ENCODE measurements around the gene MBTD1. TPM values are rescaled to one million over a fixed set of nuclear protein-coding genes. Genes with fewer than 3 reads are reported as not detected.

The MBTD1 gene
- total and polyA plus RNA-seq, 2 experiments from 2014 or later, result 19.1 to 63.9 TPM

DNA sequence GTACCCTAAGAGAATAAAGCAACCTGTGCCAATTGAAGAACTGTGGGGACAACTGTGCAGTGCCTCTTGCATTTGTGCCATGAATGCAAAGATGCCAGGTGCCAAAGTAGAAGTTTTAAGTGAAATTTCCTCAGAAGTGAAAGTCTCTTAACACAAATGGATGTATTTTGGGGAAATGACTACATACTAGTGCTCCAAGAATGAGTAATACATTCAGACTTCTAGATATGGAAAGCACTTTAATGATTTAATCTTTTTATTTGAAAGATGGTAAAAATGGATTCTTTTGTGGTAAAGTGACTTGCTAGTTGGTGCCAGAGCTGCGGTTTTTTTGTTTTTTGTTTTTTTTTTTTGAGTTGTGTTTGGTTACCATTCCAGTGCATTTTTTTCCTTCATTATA, 15.5 kb upstream of the MBTD1 start (continued):
- TF ChIP-seq, protein P1, sequence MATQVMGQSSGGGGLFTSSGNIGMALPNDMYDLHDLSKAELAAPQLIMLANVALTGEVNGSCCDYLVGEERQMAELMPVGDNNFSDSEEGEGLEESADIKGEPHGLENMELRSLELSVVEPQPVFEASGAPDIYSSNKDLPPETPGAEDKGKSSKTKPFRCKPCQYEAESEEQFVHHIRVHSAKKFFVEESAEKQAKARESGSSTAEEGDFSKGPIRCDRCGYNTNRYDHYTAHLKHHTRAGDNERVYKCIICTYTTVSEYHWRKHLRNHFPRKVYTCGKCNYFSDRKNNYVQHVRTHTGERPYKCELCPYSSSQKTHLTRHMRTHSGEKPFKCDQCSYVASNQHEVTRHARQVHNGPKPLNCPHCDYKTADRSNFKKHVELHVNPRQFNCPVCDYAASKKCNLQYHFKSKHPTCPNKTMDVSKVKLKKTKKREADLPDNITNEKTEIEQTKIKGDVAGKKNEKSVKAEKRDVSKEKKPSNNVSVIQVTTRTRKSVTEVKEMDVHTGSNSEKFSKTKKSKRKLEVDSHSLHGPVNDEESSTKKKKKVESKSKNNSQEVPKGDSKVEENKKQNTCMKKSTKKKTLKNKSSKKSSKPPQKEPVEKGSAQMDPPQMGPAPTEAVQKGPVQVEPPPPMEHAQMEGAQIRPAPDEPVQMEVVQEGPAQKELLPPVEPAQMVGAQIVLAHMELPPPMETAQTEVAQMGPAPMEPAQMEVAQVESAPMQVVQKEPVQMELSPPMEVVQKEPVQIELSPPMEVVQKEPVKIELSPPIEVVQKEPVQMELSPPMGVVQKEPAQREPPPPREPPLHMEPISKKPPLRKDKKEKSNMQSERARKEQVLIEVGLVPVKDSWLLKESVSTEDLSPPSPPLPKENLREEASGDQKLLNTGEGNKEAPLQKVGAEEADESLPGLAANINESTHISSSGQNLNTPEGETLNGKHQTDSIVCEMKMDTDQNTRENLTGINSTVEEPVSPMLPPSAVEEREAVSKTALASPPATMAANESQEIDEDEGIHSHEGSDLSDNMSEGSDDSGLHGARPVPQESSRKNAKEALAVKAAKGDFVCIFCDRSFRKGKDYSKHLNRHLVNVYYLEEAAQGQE (IDR thresholded peaks at IDR 0.05; ENCODE audit: unreplicated experiment), result no peak
- TF ChIP-seq POLR2AphosphoS5 (IDR thresholded peaks at IDR 0.05; ENCODE audit: low read depth) (no peak), ZNF114 (CRISPR knock-in tag; IDR thresholded peaks at IDR 0.05) (no peak), EZH2phosphoT487 (IDR thresholded peaks at IDR 0.05; ENCODE audit: unreplicated experiment) (no peak), ZNF331 (CRISPR knock-in tag; IDR thresholded peaks at IDR 0.05; ENCODE audit: low read depth) (no peak), STAT1 (IDR thresholded peaks at IDR 0.05; ENCODE audit: unreplicated experiment) (no peak)
- TF ChIP-seq, protein P2, sequence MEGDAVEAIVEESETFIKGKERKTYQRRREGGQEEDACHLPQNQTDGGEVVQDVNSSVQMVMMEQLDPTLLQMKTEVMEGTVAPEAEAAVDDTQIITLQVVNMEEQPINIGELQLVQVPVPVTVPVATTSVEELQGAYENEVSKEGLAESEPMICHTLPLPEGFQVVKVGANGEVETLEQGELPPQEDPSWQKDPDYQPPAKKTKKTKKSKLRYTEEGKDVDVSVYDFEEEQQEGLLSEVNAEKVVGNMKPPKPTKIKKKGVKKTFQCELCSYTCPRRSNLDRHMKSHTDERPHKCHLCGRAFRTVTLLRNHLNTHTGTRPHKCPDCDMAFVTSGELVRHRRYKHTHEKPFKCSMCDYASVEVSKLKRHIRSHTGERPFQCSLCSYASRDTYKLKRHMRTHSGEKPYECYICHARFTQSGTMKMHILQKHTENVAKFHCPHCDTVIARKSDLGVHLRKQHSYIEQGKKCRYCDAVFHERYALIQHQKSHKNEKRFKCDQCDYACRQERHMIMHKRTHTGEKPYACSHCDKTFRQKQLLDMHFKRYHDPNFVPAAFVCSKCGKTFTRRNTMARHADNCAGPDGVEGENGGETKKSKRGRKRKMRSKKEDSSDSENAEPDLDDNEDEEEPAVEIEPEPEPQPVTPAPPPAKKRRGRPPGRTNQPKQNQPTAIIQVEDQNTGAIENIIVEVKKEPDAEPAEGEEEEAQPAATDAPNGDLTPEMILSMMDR (conservative IDR thresholded peaks at IDR 0.05; ENCODE audit: low read depth in 2 of 2), result no peak
- TF ChIP-seq, protein P3, sequence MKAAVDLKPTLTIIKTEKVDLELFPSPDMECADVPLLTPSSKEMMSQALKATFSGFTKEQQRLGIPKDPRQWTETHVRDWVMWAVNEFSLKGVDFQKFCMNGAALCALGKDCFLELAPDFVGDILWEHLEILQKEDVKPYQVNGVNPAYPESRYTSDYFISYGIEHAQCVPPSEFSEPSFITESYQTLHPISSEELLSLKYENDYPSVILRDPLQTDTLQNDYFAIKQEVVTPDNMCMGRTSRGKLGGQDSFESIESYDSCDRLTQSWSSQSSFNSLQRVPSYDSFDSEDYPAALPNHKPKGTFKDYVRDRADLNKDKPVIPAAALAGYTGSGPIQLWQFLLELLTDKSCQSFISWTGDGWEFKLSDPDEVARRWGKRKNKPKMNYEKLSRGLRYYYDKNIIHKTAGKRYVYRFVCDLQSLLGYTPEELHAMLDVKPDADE (IDR thresholded peaks at IDR 0.05), result no peak

DNA sequence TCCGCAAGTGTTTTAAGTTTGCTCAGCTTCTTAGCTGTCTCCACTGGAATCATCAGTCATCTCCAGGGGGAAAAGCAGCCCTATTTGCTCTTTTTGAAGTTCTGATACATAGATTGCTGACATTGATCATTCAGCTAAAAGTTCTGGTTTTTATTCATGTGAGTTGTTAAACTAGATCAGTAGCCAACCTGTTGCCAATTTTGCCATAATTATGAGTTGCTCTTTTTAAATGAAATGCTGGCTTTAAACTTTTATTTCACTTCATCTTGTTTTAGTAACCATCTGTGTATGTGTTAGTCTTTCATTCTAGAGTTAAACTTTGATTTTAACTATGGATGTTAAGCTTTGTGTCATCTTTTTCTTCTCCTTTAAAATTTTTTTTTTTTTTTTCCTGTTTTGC, 13.0 kb upstream of the MBTD1 start:
- H3K4me1 Mint-ChIP-seq, result no peaks in the 10 kb centered on the region
- H3K79me2 ChIP-seq (replicated peaks; ENCODE audit: insufficient read depth), result peaks cover 63% of the 10 kb centered on the region
- H4K20me1 ChIP-seq (replicated peaks; ENCODE audit: insufficient read depth), result peaks cover 43% of the 10 kb centered on the region; the same call in 1 of the 2 replicates
- DNase-seq (ENCODE audit: low spot score) (no peak), ATAC-seq (no peak)
- H3K27me3 Mint-ChIP-seq (ENCODE audit: insufficient read depth, low read depth, poor library complexity), result no peaks in the 10 kb centered on the region
- no peak overlapping the region for H3K27ac Mint-ChIP-seq
- TF ChIP-seq NANOG (IDR thresholded peaks at IDR 0.05; ENCODE audit: borderline replicate concordance), result no peak
- TF ChIP-seq, protein P4, sequence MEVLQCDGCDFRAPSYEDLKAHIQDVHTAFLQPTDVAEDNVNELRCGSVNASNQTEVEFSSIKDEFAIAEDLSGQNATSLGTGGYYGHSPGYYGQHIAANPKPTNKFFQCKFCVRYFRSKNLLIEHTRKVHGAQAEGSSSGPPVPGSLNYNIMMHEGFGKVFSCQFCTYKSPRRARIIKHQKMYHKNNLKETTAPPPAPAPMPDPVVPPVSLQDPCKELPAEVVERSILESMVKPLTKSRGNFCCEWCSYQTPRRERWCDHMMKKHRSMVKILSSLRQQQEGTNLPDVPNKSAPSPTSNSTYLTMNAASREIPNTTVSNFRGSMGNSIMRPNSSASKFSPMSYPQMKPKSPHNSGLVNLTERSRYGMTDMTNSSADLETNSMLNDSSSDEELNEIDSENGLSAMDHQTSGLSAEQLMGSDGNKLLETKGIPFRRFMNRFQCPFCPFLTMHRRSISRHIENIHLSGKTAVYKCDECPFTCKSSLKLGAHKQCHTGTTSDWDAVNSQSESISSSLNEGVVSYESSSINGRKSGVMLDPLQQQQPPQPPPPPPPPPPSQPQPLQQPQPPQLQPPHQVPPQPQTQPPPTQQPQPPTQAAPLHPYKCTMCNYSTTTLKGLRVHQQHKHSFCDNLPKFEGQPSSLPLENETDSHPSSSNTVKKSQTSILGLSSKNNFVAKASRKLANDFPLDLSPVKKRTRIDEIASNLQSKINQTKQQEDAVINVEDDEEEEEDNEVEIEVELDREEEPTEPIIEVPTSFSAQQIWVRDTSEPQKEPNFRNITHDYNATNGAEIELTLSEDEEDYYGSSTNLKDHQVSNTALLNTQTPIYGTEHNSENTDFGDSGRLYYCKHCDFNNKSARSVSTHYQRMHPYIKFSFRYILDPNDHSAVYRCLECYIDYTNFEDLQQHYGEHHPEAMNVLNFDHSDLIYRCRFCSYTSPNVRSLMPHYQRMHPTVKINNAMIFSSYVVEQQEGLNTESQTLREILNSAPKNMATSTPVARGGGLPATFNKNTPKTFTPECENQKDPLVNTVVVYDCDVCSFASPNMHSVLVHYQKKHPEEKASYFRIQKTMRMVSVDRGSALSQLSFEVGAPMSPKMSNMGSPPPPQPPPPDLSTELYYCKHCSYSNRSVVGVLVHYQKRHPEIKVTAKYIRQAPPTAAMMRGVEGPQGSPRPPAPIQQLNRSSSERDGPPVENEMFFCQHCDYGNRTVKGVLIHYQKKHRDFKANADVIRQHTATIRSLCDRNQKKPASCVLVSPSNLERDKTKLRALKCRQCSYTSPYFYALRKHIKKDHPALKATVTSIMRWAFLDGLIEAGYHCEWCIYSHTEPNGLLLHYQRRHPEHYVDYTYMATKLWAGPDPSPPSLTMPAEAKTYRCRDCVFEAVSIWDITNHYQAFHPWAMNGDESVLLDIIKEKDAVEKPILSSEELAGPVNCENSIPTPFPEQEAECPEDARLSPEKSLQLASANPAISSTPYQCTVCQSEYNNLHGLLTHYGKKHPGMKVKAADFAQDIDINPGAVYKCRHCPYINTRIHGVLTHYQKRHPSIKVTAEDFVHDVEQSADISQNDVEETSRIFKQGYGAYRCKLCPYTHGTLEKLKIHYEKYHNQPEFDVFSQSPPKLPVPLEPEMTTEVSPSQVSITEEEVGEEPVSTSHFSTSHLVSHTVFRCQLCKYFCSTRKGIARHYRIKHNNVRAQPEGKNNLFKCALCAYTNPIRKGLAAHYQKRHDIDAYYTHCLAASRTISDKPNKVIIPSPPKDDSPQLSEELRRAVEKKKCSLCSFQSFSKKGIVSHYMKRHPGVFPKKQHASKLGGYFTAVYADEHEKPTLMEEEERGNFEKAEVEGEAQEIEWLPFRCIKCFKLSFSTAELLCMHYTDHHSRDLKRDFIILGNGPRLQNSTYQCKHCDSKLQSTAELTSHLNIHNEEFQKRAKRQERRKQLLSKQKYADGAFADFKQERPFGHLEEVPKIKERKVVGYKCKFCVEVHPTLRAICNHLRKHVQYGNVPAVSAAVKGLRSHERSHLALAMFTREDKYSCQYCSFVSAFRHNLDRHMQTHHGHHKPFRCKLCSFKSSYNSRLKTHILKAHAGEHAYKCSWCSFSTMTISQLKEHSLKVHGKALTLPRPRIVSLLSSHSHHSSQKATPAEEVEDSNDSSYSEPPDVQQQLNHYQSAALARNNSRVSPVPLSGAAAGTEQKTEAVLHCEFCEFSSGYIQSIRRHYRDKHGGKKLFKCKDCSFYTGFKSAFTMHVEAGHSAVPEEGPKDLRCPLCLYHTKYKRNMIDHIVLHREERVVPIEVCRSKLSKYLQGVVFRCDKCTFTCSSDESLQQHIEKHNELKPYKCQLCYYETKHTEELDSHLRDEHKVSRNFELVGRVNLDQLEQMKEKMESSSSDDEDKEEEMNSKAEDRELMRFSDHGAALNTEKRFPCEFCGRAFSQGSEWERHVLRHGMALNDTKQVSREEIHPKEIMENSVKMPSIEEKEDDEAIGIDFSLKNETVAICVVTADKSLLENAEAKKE (CRISPR knock-in tag; IDR thresholded peaks at IDR 0.05), result no peak
- H3K4me3 Mint-ChIP-seq, result no peak overlapping the region
- no peaks in the 10 kb centered on the region for H3K4me1 ChIP-seq (ENCODE audit: insufficient read depth)
- H3K4me3 ChIP-seq, result no peak overlapping the region
- H3K36me3 Mint-ChIP-seq (ENCODE audit: low read depth), result peaks cover 88% of the 10 kb centered on the region
- H2AFZ ChIP-seq, result no peak overlapping the region
- H3F3A ChIP-seq (replicated peaks; ENCODE audit: low read depth), result no peaks in the 10 kb centered on the region
- H3K27ac ChIP-seq (ENCODE audit: low read depth), result no peak overlapping the region
- H3K4me2 ChIP-seq, result no peak overlapping the region
- no peaks in the 10 kb centered on the region for H3K9me2 ChIP-seq (ENCODE audit: insufficient read depth)
- H3K27me3 ChIP-seq (ENCODE audit: insufficient read depth), result no peaks in the 10 kb centered on the region
- peaks cover 65% of the 10 kb centered on the region for H3K36me3 ChIP-seq (ENCODE audit: insufficient read depth)
- no peaks in the 10 kb centered on the region for H3K9me3 Mint-ChIP-seq
